22Rv1 (cell line): ENCODE results near the gene LURAP1L.

ENCODE experiments used
- ZFX ChIP-seq: fragments of 450-650 bp; IDR thresholded peaks from 2 replicates; pipeline ENCODE4 v1.6.1; 2017; ENCODE audit warnings: antibody characterized with exemption, borderline replicate concordance
- TF ChIP-seq, protein P1 (sequence below): fragments of 450-650 bp; IDR thresholded peaks from 2 replicates; pipeline ENCODE4 v1.5.1; 2017; ENCODE audit warnings: mild to moderate bottlenecking

GRCh38 chr9:12838546-12838945 lies 63.7 kb downstream of the LURAP1L start:
- TF ChIP-seq, protein P1, sequence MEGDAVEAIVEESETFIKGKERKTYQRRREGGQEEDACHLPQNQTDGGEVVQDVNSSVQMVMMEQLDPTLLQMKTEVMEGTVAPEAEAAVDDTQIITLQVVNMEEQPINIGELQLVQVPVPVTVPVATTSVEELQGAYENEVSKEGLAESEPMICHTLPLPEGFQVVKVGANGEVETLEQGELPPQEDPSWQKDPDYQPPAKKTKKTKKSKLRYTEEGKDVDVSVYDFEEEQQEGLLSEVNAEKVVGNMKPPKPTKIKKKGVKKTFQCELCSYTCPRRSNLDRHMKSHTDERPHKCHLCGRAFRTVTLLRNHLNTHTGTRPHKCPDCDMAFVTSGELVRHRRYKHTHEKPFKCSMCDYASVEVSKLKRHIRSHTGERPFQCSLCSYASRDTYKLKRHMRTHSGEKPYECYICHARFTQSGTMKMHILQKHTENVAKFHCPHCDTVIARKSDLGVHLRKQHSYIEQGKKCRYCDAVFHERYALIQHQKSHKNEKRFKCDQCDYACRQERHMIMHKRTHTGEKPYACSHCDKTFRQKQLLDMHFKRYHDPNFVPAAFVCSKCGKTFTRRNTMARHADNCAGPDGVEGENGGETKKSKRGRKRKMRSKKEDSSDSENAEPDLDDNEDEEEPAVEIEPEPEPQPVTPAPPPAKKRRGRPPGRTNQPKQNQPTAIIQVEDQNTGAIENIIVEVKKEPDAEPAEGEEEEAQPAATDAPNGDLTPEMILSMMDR, result no peak
- no peak for TF ChIP-seq ZFX
